Psoas muscle (tissue), 8 donors: Measurements from ENCODE around the gene CASP14. TPM values are rescaled to one million over a fixed set of nuclear protein-coding genes. Genes with fewer than 3 reads are reported as not detected.
"Not testable (repeated sequence)": the region's sequence is repeated elsewhere in the genome, so short reads cannot be mapped to it uniquely, and the experiment has no call there.

Experiments used
- ATAC-seq, 4 donors: fragments of 200-7000 bp; cut with Tn5 transposase; one replicate each; pipeline ENCODE4 v1.9.1; 2020; ENCODE audit warnings: moderate library complexity in 3 of 4, mild to moderate bottlenecking in 2 of 4
- DNase-seq, 2 donors: peaks; one replicate each; pipeline ENCODE4 v3.0.0-alpha.2; 2020
- H3K27ac ChIP-seq: fragments of 200-600 bp; one replicate; pipeline ENCODE4 v1.8.0; 2022
- H3K27me3 ChIP-seq, 3 donors: fragments of 200-600 bp in 1 of 3; one replicate each; pipeline versions ENCODE4 v1.6.1 to v1.8.0; 2013 to 2022; ENCODE audit warnings: low read length in 2 of 3, mild to moderate bottlenecking in 2 of 3, moderate library complexity in 1 of 3; ENCODE audit not compliant: insufficient read depth in 3 of 3
- H3K36me3 ChIP-seq, 2 donors: fragments of 200-600 bp in 1 of 2; one replicate each; pipeline versions ENCODE4 v1.6.1 to v1.8.0; 2013 to 2022; ENCODE audit warnings: low read depth in 1 of 2, mild to moderate bottlenecking in 1 of 2, moderate library complexity in 1 of 2; ENCODE audit not compliant: insufficient read depth in 1 of 2
- H3K4me1 ChIP-seq: fragments of 200-600 bp; one replicate; pipeline ENCODE4 v1.8.0; 2022
- H3K4me3 ChIP-seq: fragments of 200-600 bp; one replicate; pipeline ENCODE4 v1.8.0; 2022; ENCODE audit warnings: mild to moderate bottlenecking
- H3K9me3 ChIP-seq: fragments of 200-600 bp; one replicate; pipeline ENCODE4 v1.8.0; 2022
- WGBS, 3 donors: extraction: QIAGEN DNeasy Blood & Tissue Kit; methylation state at CpG; one replicate each; pipeline versions ENCODE4 v1.1.6 to v1.1.7; 2013; 5-methylcytosine and 5-hydroxymethylcytosine counted together
- intact Hi-C, 2 donors: fragments of 100-400 bp; cut with DNase I; formaldehyde crosslinking; loops; one replicate each; pipeline versions ENCODE4 v1.11.0 to v1.14.2; 2022
- polyA plus RNA-seq, 3 donors: library from polyadenylated mRNA; stranded (reverse); fragments of 200-250 nt; gene quantifications; one replicate each; pipeline ENCODE4 v1.2.3, GENCODE V29; 2013
- total RNA-seq, 4 donors: library from RNA; stranded (reverse); fragmentation: NEBNext Ultra II Directional in 2 of 4; extraction: Animal tissue kit (Norgen Biotek cat#: 25700) in 2 of 4; gene quantifications; one replicate each; pipeline versions ENCODE4 v1.2.1 to v1.2.4, GENCODE V29; 2021 to 2023
- TF ChIP-seq, protein P1 (sequence below): fragments of 200-600 bp; IDR thresholded peaks from one replicate; pipeline ENCODE4 v1.8.0; 2022; ENCODE audit warnings: antibody characterized with exemption
- donor health status: healthy with polysubstance abuse.
- donor health status: DM: no; HTN: no; CAD: no; lungs with moderate emphysema.
- donor health status: Bipolar disorder and iron deficiency.
- donor health status: healthy.
- donor health status: DM: yes; HTN: yes; CAD: no.
- donor health status: DM: no; HTN: no; CAD: no.
- donor health status: DM: no; HTN: no; CAD: no.
- donor health status: DM: yes; HTN: yes; CAD: no.

Gene CASP14
- total and polyA plus RNA-seq, 7 donors = not detected

DNA sequence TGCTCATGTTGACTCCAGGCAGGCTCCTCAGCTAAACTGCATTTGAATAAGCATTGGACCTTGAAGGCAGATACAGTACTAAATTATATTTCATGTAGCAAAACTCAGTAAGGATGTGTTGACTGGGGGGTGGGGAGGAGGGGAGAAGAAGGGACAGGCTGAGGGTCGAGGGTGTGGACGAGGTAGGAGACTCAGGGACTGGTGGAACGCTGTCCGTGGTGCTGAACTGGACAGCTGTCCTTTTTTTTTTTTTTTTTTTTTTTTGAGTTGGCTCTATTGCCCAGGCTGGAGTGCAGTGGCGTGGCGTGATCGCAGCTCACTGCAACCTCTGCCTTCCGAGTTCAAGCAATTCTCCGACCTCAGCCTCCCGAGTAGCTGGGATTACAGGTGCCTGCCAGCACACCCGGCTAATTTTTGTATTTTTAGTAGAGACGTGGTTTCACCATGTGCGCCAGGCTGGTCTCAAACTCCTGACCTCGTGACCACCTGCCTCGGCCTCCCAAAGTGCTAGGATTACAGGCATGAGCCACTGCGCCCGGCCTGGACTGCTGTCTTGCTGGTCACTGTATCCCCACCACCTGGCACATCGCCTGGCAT lies 33.2 kb upstream of the CASP14 start:
- ATAC-seq (no peak), DNase-seq (no peak)
- intact Hi-C loops = no loop called here
- TF ChIP-seq, protein P1, sequence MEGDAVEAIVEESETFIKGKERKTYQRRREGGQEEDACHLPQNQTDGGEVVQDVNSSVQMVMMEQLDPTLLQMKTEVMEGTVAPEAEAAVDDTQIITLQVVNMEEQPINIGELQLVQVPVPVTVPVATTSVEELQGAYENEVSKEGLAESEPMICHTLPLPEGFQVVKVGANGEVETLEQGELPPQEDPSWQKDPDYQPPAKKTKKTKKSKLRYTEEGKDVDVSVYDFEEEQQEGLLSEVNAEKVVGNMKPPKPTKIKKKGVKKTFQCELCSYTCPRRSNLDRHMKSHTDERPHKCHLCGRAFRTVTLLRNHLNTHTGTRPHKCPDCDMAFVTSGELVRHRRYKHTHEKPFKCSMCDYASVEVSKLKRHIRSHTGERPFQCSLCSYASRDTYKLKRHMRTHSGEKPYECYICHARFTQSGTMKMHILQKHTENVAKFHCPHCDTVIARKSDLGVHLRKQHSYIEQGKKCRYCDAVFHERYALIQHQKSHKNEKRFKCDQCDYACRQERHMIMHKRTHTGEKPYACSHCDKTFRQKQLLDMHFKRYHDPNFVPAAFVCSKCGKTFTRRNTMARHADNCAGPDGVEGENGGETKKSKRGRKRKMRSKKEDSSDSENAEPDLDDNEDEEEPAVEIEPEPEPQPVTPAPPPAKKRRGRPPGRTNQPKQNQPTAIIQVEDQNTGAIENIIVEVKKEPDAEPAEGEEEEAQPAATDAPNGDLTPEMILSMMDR = no peak
- Histone ChIP-seq H3K4me1 (no peaks in the 10 kb centered on the region), H3K27me3 (peaks cover 0 to 4% (median 0%) of the 10 kb centered on the region in 3 donors), H3K9me3 (no peaks in the 10 kb centered on the region), H3K36me3 (no peaks in the 10 kb centered on the region), H3K4me3 (no peak overlapping the region), H3K27ac (no peak overlapping the region)
- WGBS, 3 donors = 29 to 35% (median 34%) methylated on average over 18 of the region's 18 CpGs

DNA sequence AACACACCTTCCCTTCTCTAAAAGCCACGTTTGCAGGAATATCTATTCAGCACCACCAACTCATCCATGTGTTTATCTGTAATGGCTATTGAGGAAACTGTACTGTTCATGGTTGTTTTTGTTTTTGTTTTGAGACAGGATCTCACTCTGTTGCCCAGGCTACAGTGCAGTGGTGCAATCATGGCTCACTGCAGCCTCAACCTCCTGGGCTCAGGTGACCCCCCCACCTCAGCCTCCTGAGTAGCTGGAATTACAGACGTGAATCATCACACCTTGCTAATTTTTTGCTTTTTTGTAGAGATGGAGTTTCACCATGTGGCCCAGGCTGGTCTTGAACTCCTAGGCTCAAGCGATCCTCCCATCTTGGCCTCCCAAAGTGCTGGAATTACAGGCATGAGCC lies 30.4 kb upstream of the CASP14 start:
- DNase-seq, H3K4me1 ChIP-seq, ATAC-seq, H3K36me3 ChIP-seq, intact Hi-C loops, H3K27ac ChIP-seq, H3K4me3 ChIP-seq, H3K9me3 ChIP-seq, H3K27me3 ChIP-seq: not testable (repeated sequence)
- 47 to 50% (median 49%) methylated on average over 3 of the region's 3 CpGs for WGBS, 3 donors

DNA sequence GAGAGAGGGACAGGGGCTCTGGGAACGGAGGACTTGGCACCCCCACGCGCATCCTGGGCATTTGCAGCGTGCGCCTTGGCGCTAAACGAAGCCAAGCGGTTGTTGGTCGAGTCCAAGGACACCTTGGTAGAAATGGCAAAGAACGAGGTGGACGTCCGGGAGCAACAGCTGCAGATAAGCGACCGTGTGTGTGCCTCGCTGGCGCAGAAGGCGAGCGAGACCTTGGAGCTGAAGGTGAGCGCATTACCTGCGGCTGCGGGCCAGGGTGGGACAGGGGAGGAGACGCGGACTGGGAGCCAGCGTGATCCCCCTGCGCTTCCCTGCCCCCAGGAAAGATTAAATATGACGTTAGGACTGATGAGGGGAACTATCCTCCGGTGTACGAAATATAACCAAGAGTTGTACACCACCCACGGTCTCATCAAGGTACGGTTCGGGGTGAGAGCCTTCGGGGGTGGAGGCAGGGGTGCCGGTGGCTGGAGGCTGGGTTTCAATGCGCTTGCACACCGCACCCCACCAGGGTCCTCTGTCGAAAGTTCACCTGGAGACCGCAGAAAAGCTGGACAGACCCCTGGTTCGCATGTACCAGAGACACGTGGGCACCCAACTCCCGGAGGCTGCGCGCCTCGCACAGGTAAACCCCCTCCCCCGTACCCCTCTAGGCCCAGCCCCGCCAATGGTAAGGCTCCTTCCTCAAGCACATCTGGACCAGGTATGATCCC lies 27.8 kb upstream of the CASP14 start:
- 66 to 73% (median 70%) methylated on average over 45 of the region's 45 CpGs for WGBS, 3 donors
- ATAC-seq (no peak), DNase-seq (no peak)
- no peaks in the 10 kb centered on the region for H3K36me3 ChIP-seq
- no peaks in the 10 kb centered on the region for H3K4me1 ChIP-seq
- no peak overlapping the region for H3K27ac ChIP-seq
- H3K9me3 ChIP-seq = no peaks in the 10 kb centered on the region
- TF ChIP-seq, protein P1 = no peak
- intact Hi-C loops = no loop called here
- no peak overlapping the region for H3K4me3 ChIP-seq
- peaks cover 0 to 2% (median 0%) of the 10 kb centered on the region in 3 donors for H3K27me3 ChIP-seq

DNA sequence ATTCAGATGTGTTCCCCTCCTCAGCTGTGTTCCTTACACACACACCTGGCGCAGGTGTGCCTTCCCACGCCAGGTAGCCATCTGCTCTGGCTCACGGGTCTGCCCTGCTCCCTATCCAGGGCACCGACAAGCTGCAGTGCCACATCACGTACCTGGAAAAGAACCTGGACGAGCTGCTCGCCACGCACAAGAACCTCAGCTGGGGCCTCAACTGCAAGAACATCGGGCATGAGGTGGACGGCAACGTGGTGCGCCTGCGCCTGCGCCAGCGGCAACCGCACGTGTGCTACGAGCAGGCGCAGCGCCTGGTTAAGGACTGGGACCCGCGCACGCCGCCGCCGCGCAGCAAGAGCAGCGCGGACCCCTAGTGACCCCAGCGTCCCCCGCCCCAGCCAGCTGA lies 26.5 kb upstream of the CASP14 start:
- TF ChIP-seq, protein P1 = no peak
- WGBS, 3 donors = 20 to 24% (median 23%) methylated on average over 30 to 31 of the region's 31 CpGs
- ATAC-seq = no peak

DNA sequence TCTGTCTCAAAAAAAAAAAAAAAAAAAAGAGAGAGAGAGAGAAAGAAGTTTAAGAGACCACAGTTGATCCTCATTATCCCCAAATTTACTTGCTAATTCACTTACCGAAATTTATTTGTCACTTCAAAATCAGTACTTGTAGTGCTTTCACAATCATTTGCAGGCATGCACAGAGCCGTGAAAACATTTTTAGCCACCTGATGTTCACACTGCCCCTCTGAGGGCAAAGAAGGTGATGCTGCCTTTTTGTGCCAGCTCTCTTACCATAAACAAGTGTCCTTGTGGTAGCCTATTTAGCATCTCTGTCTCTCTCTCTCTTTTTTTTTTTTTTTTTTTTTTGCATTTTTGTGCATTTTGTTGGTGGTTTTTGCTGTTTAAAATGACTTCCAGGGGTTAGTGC lies 24.1 kb upstream of the CASP14 start:
- WGBS, 3 donors = 36 to 48% (median 37%) methylated on average over 2 of the region's 2 CpGs
- Histone ChIP-seq H3K4me3 (no peak overlapping the region), H3K9me3 (no peaks in the 10 kb centered on the region), H3K27ac (no peak overlapping the region), H3K27me3 (peaks cover 0 to 2% (median 0%) of the 10 kb centered on the region in 3 donors), H3K4me1 (no peaks in the 10 kb centered on the region), H3K36me3 (no peaks in the 10 kb centered on the region)
- no peak for ATAC-seq
- no peak for DNase-seq
- TF ChIP-seq, protein P1 = no peak
- intact Hi-C loops = no loop called here

More for the DNA sequence above, 26.5 kb upstream of the CASP14 start:
- DNase-seq = no peak
- H3K27ac ChIP-seq = no peak overlapping the region
- H3K27me3 ChIP-seq = peaks cover 0 to 2% (median 0%) of the 10 kb centered on the region in 3 donors
- no peaks in the 10 kb centered on the region for H3K36me3 ChIP-seq
- H3K9me3 ChIP-seq = no peaks in the 10 kb centered on the region
- no peaks in the 10 kb centered on the region for H3K4me1 ChIP-seq
- intact Hi-C loops = no loop called here
- H3K4me3 ChIP-seq = no peak overlapping the region
